ENCODE measurements around the gene ZNF337.
"Not testable (repeated sequence)": the region's sequence is repeated elsewhere in the genome, so short reads cannot be mapped to it uniquely, and the experiment has no call there.

Gene ZNF337

DNA sequence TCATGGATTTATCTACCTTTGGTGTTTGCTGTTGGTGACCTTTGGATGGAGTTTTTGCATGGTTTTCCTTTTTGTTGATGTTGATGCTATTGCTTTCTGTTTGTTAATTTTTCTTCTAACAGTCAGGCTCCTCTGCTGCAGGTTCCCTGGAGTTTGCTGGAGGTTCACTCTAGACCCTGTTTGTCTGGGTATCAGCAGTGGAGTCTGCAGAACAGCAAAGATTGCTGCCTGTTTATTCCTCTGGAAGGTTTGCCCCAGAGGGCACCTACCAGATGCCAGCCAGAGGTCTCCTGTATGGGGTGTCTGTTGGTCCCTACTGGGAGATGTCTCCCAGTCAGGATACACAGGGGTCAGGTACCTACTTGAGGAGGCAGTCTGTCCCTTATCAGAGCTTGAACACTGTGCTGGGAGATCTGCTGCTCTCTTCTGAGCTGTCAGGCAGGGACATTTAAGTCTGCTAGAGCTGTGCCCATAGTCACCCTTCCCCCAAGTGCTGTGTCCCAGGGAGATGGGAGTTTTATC is 9.2 kb upstream of the ZNF337 start:
- Histone ChIP-seq H3K4me3 (ENCODE audit: low read depth, low read length, poor library complexity, severe bottlenecking) (no peak overlapping the region), H2AFZ (ENCODE audit: low read length) (no peak overlapping the region), H3K9me3 (ENCODE audit: low read length) (no peaks in the 10 kb centered on the region), H3K36me3 (ENCODE audit: insufficient read depth, low read length) (no peaks in the 10 kb centered on the region), H3K4me2 (ENCODE audit: low read length) (no peak overlapping the region), H3K9me2 (ENCODE audit: low read depth, low read length) (no peaks in the 10 kb centered on the region), H3K79me2 (ENCODE audit: insufficient read depth, low read length) (no peaks in the 10 kb centered on the region), H3K27ac (ENCODE audit: low read depth, low read length, poor library complexity, severe bottlenecking) (no peak overlapping the region), H3K9ac (ENCODE audit: low read length) (no peak overlapping the region), H3K27me3 (ENCODE audit: insufficient read depth, low read length) (no peaks in the 10 kb centered on the region), H4K20me1 (ENCODE audit: insufficient read depth, low read length) (no peaks in the 10 kb centered on the region), H3F3A (ENCODE audit: insufficient read depth, low read length) (no peaks in the 10 kb centered on the region), H3K4me1 (ENCODE audit: insufficient read depth, low read length, severe bottlenecking) (no peaks in the 10 kb centered on the region)
- no peak for TF ChIP-seq EZH2 (IDR thresholded peaks at IDR 0.05; ENCODE audit: borderline replicate concordance, low read length)
- TF ChIP-seq, protein P1, sequence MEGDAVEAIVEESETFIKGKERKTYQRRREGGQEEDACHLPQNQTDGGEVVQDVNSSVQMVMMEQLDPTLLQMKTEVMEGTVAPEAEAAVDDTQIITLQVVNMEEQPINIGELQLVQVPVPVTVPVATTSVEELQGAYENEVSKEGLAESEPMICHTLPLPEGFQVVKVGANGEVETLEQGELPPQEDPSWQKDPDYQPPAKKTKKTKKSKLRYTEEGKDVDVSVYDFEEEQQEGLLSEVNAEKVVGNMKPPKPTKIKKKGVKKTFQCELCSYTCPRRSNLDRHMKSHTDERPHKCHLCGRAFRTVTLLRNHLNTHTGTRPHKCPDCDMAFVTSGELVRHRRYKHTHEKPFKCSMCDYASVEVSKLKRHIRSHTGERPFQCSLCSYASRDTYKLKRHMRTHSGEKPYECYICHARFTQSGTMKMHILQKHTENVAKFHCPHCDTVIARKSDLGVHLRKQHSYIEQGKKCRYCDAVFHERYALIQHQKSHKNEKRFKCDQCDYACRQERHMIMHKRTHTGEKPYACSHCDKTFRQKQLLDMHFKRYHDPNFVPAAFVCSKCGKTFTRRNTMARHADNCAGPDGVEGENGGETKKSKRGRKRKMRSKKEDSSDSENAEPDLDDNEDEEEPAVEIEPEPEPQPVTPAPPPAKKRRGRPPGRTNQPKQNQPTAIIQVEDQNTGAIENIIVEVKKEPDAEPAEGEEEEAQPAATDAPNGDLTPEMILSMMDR (IDR thresholded peaks at IDR 0.05; ENCODE audit: low read length), result no peak

DNA sequence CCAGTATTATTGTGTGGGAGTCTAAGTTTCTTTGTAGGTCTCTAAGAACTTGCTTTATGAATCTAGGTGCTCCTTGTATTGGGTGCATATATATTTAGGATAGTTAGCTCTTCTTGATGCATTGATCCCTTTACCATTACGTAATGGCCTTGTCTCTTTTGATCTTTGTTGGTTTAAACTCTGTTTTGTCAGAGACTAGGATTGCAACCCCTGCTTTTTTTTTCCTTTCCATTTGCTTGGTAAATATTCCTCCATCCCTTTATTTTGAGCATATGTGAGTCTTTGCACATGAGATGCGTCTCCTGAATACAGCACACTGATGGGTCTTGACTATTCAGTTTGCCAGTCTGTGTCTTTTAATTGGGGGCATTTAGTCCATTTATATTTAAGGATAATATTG is 7.7 kb upstream of the ZNF337 start:
- not testable (repeated sequence) for H3K27ac ChIP-seq (ENCODE audit: low read depth, low read length, poor library complexity, severe bottlenecking); H3K9ac ChIP-seq (ENCODE audit: low read length); H3K79me2 ChIP-seq (ENCODE audit: insufficient read depth, low read length); H3K27me3 ChIP-seq (ENCODE audit: insufficient read depth, low read length); H2AFZ ChIP-seq (ENCODE audit: low read length); H4K20me1 ChIP-seq (ENCODE audit: insufficient read depth, low read length); H3K36me3 ChIP-seq (ENCODE audit: insufficient read depth, low read length); H3K9me2 ChIP-seq (ENCODE audit: low read depth, low read length); H3K9me3 ChIP-seq (ENCODE audit: low read length); H3K4me1 ChIP-seq (ENCODE audit: insufficient read depth, low read length, severe bottlenecking); H3K4me3 ChIP-seq (ENCODE audit: low read depth, low read length, poor library complexity, severe bottlenecking); H3K4me2 ChIP-seq (ENCODE audit: low read length); H3F3A ChIP-seq (ENCODE audit: insufficient read depth, low read length)

DNA sequence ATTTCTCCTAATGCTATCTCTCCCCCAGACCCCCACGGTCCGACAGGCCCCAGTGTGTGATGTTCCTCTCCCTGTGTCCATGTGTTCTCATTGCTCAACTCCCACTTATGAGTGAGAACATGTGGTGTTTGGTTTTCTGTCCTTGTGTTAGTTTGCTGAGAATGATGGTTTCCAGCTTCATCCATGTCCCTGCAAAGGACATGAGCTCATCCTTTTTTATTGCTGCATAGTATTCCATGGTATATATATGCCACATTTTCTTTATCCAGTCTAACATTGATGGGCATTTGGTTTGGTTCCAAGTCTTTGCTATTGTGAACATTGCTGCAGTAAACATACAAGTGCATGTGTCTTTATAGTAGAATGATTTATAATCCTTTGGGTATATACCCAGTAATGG is 4.2 kb upstream of the ZNF337 start:
- not testable (repeated sequence) for H3F3A ChIP-seq (ENCODE audit: insufficient read depth, low read length); H2AFZ ChIP-seq (ENCODE audit: low read length); H3K4me3 ChIP-seq (ENCODE audit: low read depth, low read length, poor library complexity, severe bottlenecking); H3K9me3 ChIP-seq (ENCODE audit: low read length); H3K4me2 ChIP-seq (ENCODE audit: low read length); H3K36me3 ChIP-seq (ENCODE audit: insufficient read depth, low read length); H3K4me1 ChIP-seq (ENCODE audit: insufficient read depth, low read length, severe bottlenecking); H3K27me3 ChIP-seq (ENCODE audit: insufficient read depth, low read length); H3K27ac ChIP-seq (ENCODE audit: low read depth, low read length, poor library complexity, severe bottlenecking); H3K9me2 ChIP-seq (ENCODE audit: low read depth, low read length); H3K9ac ChIP-seq (ENCODE audit: low read length); H4K20me1 ChIP-seq (ENCODE audit: insufficient read depth, low read length); H3K79me2 ChIP-seq (ENCODE audit: insufficient read depth, low read length)

DNA sequence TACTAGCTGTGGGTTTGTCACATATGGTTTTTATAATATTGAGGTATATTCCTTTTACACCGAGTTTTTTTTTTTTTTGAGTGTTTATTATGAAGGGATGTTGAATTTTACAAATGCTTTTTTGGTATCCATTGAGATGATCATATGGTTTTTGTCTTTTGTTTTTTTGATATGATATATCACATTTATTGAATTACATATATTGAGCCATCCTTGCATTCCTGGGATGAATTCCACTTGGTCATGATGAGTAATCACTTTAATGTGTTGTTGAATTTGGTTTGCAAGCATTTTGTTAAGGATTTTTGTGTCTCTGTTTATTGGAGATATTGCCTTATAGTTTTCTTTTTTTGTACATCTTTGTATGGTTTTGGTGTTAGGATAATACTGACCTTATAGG is 3.3 kb upstream of the ZNF337 start:
- Histone ChIP-seq H3K4me1 (ENCODE audit: insufficient read depth, low read length, severe bottlenecking) (peaks cover 10% of the 10 kb centered on the region), H3F3A (ENCODE audit: insufficient read depth, low read length) (no peaks in the 10 kb centered on the region), H3K9ac (ENCODE audit: low read length) (no peak overlapping the region), H3K4me3 (ENCODE audit: low read depth, low read length, poor library complexity, severe bottlenecking) (no peak overlapping the region), H2AFZ (ENCODE audit: low read length) (no peak overlapping the region), H3K9me2 (ENCODE audit: low read depth, low read length) (no peaks in the 10 kb centered on the region), H3K27ac (ENCODE audit: low read depth, low read length, poor library complexity, severe bottlenecking) (no peak overlapping the region), H3K36me3 (ENCODE audit: insufficient read depth, low read length) (no peaks in the 10 kb centered on the region), H3K4me2 (ENCODE audit: low read length) (no peak overlapping the region), H4K20me1 (ENCODE audit: insufficient read depth, low read length) (no peaks in the 10 kb centered on the region), H3K27me3 (ENCODE audit: insufficient read depth, low read length) (no peaks in the 10 kb centered on the region), H3K9me3 (ENCODE audit: low read length) (peaks cover 9% of the 10 kb centered on the region; the same call in 1 of the 2 replicates), H3K79me2 (ENCODE audit: insufficient read depth, low read length) (no peaks in the 10 kb centered on the region)
- TF ChIP-seq, protein P1 (IDR thresholded peaks at IDR 0.05; ENCODE audit: low read length), result no peak
- no peak for TF ChIP-seq EZH2 (IDR thresholded peaks at IDR 0.05; ENCODE audit: borderline replicate concordance, low read length)
